ENCODE data around the gene SLAIN1.

The SLAIN1 gene

GRCh38 chr13:77696879-77697216 is 639 bp upstream of the SLAIN1 start:
- DNase-seq: no peak
- no peak for TF ChIP-seq GATA1 (IDR thresholded peaks at IDR 0.05; ENCODE audit: low read depth, low read length)
- TF ChIP-seq POLR2A (IDR thresholded peaks at IDR 0.05; ENCODE audit: low read length): no peak

- DNase-seq: peak; percentile 75
- TF ChIP-seq POLR2A (IDR thresholded peaks at IDR 0.05; ENCODE audit: low read length) (no peak), GATA1 (IDR thresholded peaks at IDR 0.05; ENCODE audit: low read depth, low read length) (no peak)
Measured at GRCh38 chr13:77698201-77699058, 943 bp downstream of the SLAIN1 start.

GRCh38 chr13:77699059-77699680 is 1.7 kb downstream of the SLAIN1 start:
- TF ChIP-seq POLR2A (IDR thresholded peaks at IDR 0.05; ENCODE audit: low read length): no peak
- no peak for TF ChIP-seq GATA1 (IDR thresholded peaks at IDR 0.05; ENCODE audit: low read depth, low read length)
- DNase-seq: peak; percentile 4 to 25

- TF ChIP-seq GATA1 (IDR thresholded peaks at IDR 0.05; ENCODE audit: low read depth, low read length) (no peak), POLR2A (IDR thresholded peaks at IDR 0.05; ENCODE audit: low read length) (no peak)
- no peak for DNase-seq
Measured at GRCh38 chr13:77701305-77701704, 3.8 kb downstream of the SLAIN1 start.

GRCh38 chr13:77702366-77702765 is 4.9 kb downstream of the SLAIN1 start:
- TF ChIP-seq GATA1 (IDR thresholded peaks at IDR 0.05; ENCODE audit: low read depth, low read length): no peak
- TF ChIP-seq POLR2A (IDR thresholded peaks at IDR 0.05; ENCODE audit: low read length): no peak
- no peak for DNase-seq

- no peak for TF ChIP-seq POLR2A (IDR thresholded peaks at IDR 0.05; ENCODE audit: low read length)
- no peak for TF ChIP-seq GATA1 (IDR thresholded peaks at IDR 0.05; ENCODE audit: low read depth, low read length)
Measured at GRCh38 chr13:77703408-77703807, 5.9 kb downstream of the SLAIN1 start.

GRCh38 chr13:77714119-77714755 is 16.8 kb downstream of the SLAIN1 start:
- DNase-seq: no peak
- TF ChIP-seq POLR2A (IDR thresholded peaks at IDR 0.05; ENCODE audit: low read length) (no peak), GATA1 (IDR thresholded peaks at IDR 0.05; ENCODE audit: low read depth, low read length) (no peak)

More at GRCh38 chr13:77703408-77703807, 5.9 kb downstream of the SLAIN1 start:
- no peak for DNase-seq

GRCh38 chr13:77715233-77715891 is 17.9 kb downstream of the SLAIN1 start:
- TF ChIP-seq POLR2A (IDR thresholded peaks at IDR 0.05; ENCODE audit: low read length): no peak
- no peak for TF ChIP-seq GATA1 (IDR thresholded peaks at IDR 0.05; ENCODE audit: low read depth, low read length)
- DNase-seq: no peak

GRCh38 chr13:77716692-77717091 is 19.2 kb downstream of the SLAIN1 start:
- no peak for TF ChIP-seq POLR2A (IDR thresholded peaks at IDR 0.05; ENCODE audit: low read length)
- no peak for TF ChIP-seq GATA1 (IDR thresholded peaks at IDR 0.05; ENCODE audit: low read depth, low read length)
- DNase-seq: no peak

GRCh38 chr13:77717508-77717907 is 20.0 kb downstream of the SLAIN1 start:
- DNase-seq: no peak
- no peak for TF ChIP-seq POLR2A (IDR thresholded peaks at IDR 0.05; ENCODE audit: low read length)
- no peak for TF ChIP-seq GATA1 (IDR thresholded peaks at IDR 0.05; ENCODE audit: low read depth, low read length)

GRCh38 chr13:77719128-77719527 is 21.6 kb downstream of the SLAIN1 start:
- no peak for DNase-seq
- TF ChIP-seq POLR2A (IDR thresholded peaks at IDR 0.05; ENCODE audit: low read length): no peak
- TF ChIP-seq GATA1 (IDR thresholded peaks at IDR 0.05; ENCODE audit: low read depth, low read length): no peak

GRCh38 chr13:77720988-77721387 is 23.5 kb downstream of the SLAIN1 start:
- DNase-seq: no peak
- no peak for TF ChIP-seq GATA1 (IDR thresholded peaks at IDR 0.05; ENCODE audit: low read depth, low read length)
- no peak for TF ChIP-seq POLR2A (IDR thresholded peaks at IDR 0.05; ENCODE audit: low read length)

GRCh38 chr13:77724092-77724491 is 26.6 kb downstream of the SLAIN1 start:
- TF ChIP-seq GATA1 (IDR thresholded peaks at IDR 0.05; ENCODE audit: low read depth, low read length) (no peak), POLR2A (IDR thresholded peaks at IDR 0.05; ENCODE audit: low read length) (no peak)
- no peak for DNase-seq

- DNase-seq: no peak
- TF ChIP-seq GATA1 (IDR thresholded peaks at IDR 0.05; ENCODE audit: low read depth, low read length) (no peak), POLR2A (IDR thresholded peaks at IDR 0.05; ENCODE audit: low read length) (no peak)
Measured at GRCh38 chr13:77725071-77725470, 27.6 kb downstream of the SLAIN1 start.

Data from erythroblast (primary cell).